Stimulated activated CD8-positive, alpha-beta memory T cell treated with anti-CD3 and anti-CD28 coated beads, Interleukin-15, amount 100 ng/mL, for 4 hours (primary cell): Measurements from ENCODE around the gene BAHD1.
A peak's percentile ranks its signal among the peaks of the same experiment; 100 is the strongest.

ENCODE experiments used
- DNase-seq, 2 donors: peaks; one replicate each; pipeline ENCODE4 v3.0.0-alpha.2; 2020; ENCODE audit warnings: low read depth in 2 of 2

The BAHD1 gene

DNA sequence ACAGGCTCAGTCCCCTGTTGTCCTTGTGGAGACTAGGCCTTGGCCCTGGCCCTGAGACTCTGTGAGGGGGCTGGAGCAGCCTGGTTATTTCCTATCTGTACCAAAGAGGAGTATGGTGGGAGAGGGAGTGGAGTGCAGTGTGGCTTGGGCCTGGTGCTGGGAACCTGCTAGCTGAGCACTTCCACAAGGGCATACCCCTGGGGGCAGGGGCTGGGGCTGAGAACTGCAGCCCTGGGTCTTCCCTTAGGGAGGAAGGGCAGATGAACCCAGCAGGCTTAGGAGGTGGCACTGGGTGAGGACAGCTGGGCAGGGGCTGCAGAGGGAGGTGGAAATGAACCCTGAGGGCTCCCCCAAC lies 26.5 kb downstream of the BAHD1 start:
- DNase-seq = no peak

DNA sequence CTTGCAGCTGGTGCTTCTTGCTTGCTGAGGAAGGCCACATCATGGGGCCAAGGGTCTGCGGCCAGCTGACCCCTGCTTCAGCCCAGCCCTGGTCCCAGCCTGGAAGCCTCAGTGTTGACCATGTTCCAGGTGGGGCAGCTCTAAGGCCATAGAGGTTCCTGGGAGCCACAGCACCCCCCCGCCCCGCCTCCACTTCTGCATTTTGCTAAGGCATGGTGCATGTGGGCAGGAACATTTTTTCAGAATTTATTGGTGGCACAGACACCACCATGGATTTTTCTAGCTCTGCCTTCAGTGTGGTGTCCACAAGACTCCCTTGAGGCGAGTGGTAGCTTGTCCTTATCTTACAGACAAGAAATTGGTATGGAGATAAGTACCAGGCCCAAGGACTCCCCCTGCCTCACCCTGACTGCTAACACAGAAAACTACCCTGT lies 28.2 kb downstream of the BAHD1 start:
- no peak for DNase-seq

DNA sequence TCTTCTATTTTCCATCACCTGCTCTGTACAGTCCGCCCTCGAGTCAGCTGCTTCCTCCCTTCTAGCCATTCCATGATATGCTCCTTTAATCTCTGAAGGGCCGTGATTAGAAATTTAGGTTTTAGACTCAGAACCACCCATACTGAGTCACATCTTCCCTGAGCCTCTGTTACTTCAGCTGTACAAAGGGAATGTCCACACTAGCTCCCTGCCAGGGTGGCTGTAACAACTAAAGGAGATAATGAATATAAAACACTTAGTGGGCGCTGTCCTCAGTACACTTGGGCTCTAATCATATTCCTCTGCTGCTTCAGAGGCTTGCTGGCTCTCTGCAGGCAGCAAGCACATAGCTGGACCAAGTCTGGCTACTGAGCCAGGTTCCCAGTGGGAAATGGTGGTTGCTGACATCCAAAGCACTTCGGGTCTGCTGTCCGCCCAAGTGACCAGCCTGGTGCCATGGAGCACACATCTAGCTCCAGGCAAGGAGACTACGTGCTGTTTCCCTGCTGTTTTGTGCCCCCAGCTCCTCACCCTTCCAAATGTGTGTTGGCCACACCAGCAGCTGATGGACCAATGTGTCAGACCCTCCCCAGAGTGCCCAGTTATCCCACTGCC lies 29.1 kb downstream of the BAHD1 start:
- DNase-seq = no peak

DNA sequence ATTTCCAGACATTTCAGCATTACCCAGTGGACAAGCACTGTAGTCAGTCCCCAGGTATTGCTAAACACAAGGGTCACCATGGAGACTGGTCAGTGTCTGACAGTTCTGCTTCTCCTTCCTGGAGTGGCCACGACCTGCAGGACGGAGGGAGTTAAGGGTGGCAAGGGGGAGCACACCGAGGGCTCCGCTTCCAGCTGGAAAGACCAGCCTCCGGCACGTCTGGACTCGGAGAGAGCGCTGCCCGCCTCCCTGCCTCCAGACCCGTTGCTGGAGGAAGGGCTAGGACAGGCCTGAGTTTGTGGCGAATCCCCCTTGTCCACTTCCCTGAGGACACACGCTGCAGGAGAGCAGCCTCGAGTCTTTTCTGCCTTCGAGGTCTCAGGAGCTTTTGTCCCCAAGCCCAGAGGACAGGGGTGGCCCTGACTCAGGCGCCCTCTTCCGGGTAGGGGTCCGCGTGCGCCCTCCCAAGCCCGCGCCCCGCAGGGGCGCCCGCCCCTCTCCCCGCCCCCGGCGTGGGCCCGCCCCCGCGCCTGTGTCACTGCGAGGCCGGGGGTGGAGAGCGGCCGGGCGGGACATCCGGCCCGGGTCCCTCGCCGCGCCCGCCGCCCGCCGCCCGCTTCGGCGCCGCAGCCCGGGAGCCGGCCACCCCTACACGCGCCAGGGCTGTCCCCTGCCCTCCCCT lies 29.8 kb downstream of the BAHD1 start, which contains the start of gene CHST14:
TSS of gene CHST14 (plus strand) at position 562 of the 682 bp plus-strand sequence. CDS start 230 bp downstream, outside the sequence.
- peak in 1 of 2 donors; percentile 48 for DNase-seq

DNA sequence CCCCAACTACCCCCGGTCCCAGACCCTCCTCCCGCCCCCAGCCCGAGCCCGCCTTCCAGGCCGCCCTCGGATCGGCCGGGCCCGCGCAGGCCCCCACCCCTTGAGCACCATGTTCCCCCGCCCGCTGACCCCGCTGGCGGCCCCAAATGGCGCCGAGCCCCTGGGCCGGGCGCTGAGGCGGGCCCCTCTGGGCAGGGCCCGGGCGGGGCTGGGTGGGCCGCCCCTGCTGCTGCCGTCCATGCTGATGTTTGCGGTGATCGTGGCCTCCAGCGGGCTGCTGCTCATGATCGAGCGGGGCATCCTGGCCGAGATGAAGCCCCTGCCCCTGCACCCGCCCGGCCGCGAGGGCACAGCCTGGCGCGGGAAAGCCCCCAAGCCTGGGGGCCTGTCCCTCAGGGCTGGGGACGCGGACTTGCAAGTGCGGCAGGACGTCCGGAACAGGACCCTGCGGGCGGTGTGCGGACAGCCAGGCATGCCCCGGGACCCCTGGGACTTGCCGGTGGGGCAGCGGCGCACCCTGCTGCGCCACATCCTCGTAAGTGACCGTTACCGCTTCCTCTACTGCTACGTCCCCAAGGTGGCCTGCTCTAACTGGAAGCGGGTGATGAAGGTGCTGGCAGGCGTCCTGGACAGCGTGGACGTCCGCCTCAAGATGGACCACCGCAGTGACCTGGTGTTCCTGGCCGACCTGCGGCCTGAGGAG lies 30.5 kb downstream of the BAHD1 start:
- no peak for DNase-seq

DNA sequence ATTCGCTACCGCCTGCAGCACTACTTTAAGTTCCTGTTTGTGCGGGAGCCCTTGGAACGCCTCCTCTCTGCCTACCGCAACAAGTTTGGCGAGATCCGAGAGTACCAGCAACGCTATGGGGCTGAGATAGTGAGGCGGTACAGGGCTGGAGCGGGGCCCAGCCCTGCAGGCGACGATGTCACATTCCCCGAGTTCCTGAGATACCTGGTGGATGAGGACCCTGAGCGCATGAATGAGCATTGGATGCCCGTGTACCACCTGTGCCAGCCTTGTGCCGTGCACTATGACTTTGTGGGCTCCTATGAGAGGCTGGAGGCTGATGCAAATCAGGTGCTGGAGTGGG lies 31.0 kb downstream of the BAHD1 start:
- DNase-seq = no peak

DNA sequence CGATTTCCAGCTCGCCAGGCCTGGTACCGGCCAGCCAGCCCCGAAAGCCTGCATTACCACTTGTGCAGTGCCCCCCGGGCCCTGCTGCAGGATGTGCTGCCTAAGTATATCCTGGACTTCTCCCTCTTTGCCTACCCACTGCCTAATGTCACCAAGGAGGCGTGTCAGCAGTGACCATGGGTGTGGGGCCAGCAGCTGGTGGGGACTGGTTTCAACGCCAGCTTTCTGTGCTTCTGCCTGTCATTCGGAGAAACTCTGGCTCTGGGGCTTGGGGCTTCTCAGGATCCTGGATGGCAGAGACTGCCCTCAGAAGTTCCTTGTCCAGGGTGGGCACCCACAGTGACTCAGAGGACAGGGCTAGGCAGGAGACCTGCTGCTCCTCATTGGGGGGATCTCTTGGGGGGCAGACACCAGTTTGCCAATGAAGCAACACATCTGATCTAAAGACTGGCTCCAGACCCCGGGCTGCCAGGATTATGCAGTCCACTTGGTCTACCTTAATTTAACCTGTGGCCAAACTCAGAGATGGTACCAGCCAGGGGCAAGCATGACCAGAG lies 31.5 kb downstream of the BAHD1 start:
- no peak for DNase-seq

DNA sequence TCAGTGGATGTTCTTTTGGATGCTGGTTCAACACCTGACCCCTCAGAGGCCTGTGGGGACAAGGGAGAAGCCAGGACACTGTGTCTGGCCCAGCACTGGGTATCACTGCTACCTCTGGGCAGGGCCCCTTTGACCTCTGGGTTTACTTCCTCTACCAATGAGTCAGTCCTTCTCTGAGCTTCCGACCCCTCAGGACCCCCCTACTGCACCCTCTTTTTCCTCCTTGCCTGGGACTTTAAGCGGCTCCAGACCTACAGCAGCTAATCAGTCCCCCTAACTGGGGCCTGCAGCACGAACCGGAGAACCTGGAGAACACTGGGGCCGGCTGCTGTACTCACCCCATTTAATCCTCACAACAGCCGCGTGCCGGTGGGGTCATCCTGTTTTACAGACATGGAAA lies 33.8 kb downstream of the BAHD1 start:
- no peak for DNase-seq

DNA sequence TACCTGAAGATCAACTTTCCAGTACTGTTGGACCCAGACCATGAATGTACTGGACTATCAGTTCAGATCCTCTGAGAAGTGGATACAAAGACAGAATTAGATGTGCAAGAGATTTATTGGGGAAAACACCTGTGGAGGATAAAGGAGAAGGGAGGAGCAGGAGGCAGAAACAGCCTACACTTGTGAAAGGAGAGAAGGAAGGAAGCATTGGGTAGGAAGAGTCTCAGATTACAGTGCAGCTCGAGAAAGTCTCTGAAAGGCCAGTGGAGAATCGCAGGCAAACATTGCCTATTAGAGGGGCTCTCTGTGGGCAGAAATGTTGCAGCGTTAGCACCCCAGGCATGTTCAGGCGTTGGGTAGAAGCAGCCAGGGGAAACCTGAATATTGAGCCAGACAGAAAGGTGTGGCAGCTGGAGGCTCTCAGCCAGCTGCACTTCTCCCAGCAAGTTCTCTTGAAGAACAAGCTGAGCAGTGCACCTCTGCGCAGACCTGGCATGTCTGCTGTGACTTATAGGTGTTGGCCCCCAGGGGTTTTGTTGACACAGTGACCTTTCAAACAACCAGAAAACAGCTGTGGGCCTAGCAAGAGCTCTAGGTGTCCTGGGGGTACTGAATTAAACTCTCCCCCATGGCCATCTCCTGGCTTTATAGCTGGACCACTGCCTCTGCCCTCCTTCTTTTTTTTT lies 37.0 kb downstream of the BAHD1 start:
- DNase-seq = no peak

DNA sequence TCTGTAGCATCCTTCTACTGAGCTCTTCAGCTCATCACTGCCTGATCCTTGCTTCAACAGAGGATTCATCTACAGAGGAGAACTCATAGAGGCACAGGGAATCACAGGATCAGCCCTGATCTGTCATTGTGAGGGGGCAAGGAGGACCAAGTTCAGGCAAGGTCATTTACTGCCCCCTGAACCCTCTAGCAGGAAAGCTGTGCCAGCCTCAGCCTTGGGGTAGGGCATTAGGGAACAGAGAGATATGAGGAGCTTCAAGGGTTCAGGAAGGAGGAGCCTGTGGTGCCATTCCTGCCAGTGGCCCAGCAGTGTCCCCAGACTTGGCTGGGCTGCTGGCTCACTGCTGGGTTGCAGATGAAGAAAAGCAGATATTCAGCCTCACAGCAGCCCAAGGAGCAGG lies 38.3 kb downstream of the BAHD1 start:
- DNase-seq = no peak

DNA sequence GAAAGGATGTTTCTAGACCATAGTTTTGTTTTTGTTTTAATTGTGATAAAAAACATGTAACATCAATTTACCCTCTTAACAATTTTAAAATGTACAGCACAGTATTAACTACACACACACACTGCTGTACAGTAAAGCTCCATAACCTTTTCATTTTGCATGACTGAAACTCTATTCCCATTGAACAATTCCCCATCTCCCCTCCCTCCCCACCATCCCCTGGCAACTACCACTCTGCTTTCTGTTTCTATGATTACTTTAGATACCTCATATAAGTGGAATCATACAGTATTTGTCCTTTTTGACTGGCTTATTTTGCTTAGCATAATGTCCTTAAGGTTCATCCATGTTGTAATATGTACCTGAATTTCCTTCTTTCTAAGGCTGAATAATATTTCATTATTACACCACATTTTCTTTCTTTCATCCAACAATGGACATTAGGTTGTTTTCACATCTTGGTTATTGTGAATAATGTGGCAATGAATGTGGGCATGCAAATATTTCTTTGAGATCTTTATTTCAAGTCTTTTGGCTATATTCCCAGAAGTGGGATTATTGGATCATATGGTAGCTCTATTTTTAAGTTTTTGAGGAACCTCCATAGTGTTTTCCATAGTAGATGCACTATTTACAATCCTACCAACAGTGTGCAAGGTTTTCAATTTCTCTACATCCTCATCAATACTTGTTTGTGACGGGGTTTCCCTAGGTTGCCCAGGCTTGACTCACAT lies 40.8 kb downstream of the BAHD1 start:
- DNase-seq = no peak

DNA sequence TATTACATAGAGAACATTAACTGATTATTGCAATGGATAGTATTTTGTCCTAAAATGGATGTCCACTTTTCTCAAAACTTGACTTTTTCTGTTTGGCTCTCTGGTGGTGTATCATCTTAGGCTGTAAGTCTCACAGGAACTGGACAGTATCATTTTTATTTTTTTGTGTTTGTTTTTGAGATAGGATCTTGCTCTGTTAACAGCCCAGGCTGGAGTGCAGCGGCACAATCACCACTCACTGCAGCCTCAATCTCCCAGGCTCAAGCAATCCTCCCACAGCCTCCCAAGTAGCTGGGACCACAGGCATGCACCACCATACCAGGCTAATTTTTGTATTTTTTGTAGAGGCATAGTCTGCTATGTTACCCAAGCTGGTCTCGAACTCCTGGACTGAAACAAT lies 43.2 kb downstream of the BAHD1 start:
- DNase-seq = no peak

DNA sequence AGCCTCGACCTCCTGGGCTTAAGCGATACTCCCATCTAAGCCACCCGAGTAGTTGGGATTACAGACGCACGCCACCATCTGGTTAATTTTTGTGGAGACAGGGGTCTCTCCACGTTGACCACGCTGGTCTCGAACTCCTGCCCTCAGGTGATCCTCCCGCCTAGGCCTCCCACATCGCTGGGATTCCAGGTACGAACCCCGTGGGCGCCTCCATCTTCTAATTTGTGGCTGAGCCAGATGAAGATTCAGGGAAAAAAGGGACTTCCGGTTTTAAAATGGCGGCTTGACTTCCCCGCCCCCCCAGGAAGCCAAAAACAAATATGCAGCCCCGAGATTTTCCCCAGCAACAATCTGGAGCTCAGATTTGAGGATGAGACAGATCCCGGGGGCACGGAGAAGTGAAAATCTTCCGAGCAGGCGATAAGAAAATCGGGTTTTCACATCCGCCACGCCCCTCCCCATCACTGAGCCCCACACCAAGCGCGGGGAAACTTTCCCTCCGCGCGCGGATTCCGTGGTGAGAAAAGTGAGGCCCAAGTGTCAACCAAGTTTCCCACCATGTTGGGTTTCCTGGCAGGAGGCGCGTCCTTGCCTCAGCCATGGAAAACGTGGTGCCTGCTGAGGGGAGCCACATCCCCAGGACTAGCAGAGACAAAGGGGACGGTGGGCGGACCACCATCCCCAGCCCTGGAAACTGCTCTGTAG lies 45.5 kb downstream of the BAHD1 start:
- no peak for DNase-seq

DNA sequence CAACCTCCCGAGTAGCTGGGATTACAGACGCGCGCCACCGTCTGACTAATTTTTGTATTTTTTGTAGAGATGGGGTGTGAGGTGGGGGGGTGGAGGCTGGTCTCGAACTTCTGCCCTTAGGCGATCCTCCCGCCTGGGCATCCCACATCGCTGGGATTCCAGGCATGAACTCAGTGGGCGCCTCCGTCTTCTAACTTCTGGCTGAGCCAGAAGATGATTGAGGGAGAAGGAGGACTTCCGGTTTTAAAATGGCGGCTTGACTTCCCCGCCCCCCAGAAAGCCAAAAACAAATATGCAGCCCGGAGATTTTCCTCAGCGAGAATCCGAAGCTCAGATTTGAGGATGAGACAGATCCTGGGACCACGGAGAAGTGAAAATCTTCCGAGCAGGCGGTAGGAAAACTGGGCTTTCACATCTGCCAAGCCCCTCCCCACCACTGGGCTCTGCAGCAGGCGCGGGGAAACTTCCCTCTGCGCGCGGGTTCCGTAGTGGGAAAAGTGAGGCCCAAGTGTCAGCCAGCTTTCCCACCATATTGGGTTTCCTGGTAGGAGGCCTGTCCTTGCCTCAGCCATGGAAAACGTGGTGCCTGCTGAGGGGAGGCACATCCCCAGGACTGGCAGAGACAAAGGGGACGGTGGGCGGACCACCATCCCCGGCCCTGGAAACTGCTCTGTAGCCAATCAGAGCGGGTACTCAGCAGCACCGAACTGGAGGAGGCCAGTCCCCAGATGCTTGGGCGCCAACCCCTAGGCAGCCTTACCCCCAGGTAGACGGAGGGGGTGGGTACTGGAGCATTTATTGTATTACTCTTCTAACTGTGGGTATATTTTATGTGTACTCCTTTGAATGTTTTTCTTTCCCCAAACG lies 47.3 kb downstream of the BAHD1 start:
- no peak for DNase-seq

DNA sequence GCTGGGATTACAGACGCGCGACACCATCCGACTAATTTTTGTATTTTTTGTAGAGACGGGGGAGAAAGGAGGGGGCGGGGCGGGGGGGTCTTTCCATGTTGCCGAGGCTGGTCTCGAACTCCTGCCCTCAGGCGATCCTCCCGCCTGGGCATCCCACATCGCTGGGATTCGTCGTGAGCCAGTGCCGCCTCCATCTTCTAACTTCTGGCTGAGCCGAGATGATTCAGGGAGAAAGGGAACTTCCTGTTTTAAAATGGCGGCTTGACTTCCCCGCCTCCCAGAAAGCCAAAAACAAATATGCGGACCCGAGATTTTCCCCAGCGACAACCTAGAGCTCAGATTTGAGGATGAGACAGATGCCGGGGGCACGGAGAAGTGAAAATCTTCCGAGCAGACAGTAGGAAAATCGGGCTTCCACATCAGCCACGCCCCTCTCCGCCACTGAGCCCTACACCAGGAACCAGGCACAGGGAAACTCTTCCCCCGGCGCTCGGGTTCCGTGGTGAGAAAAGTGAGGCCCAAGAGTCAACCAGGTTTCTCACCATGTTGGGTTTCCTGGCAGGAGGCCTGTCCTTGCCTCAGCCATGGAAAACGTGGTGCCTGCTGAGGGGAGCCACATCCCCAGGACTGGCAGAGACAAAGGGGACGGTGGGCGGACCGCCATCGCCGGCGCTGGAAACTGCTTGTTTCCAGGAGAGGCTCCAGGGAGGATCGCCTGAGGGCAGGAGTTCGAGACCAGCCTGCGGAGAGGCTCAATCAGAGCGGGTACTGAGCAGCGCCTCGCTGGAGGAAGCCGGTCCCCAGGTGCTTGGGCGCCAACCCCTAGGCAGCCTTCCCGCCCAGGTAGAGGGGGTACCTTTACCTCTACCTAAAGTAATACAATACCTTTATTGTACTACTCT lies 48.8 kb downstream of the BAHD1 start:
- no peak for DNase-seq

DNA sequence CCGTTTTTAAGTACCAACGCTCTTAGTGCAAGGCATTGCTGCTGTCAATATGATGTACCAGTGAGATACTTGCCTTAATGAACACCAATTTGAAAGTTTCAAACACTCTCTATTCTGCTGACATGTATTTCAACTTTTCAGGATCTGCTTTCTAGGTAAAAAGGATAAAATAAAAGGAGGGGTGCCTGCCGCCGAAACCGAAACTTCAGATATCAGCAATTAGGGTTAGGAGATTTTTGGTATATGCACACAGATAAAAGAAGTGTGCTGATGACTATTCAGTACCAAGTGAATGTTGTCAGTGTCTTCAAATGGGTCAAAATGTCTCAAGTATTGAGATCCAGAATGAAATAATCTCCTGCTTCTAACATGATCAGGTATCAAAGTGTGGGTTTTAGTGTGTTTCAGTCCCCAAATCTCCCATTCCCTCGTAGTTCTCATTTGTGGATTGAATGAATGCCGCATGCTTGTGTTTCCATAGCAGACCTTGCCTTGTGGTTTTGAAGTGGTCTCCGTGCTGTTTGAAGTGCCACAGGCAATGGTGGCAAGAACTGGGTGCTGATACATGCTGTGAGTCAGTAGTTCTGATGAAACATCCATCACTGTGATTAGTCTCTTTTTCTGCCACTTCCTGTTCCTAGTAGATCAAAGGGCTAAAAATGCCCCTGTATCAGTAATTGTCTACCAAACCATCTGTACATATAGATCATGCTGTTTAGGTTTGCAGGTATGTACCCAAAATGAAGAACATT lies 52.5 kb downstream of the BAHD1 start:
- DNase-seq = peak in 1 of 2 donors; percentile 64

DNA sequence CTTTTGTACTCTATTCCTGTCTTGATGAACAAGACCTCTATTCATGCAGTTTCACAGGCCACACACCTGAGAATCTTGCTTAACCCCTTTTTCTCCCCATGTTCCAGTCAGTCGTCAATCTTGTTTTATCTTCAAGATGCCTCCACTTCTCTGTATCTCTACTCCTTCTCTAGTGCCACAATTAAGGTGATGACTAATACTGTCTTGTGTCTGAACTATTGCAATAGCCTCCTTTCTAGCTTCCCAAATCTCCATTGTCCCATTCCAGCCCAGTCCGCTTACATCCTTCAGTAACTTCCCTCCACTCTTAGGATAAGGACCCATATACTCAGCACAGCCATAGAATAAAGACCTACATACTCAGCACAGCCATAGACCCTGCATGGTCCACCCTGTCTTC lies 54.8 kb downstream of the BAHD1 start:
- DNase-seq = no peak

DNA sequence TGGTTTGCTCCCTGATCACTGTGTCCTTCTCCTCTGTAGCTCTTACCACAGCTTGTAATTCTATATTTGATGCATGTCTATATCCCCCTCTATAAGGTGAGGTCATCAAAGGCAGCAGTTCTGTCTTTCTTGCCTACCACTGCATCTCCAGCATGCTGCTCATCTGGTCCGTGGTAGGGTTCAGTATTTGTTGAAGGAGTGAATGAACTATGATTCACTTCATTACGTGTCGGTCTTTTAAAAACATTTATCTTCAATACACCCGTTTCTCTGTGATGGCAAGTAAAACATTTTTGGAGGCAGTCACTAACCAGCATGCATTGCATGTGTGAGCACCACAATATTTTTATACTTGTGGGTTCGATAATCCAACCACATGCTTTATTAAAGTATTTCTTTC lies 57.7 kb downstream of the BAHD1 start:
- DNase-seq = no peak
